IMR-90 (cell line): ENCODE measurements around the gene PITX1. TPM values are rescaled to one million over a fixed set of nuclear protein-coding genes. Genes with fewer than 3 reads are reported as not detected.

ENCODE experiments used
- ATAC-seq: fragments of 200-7000 bp; cut with Tn5 transposase; 2 replicates; pipeline ENCODE4 v1.9.1; 2020; ENCODE audit warnings: low read depth, mild to moderate bottlenecking, moderate library complexity
- BruUV-seq: library from RNA; stranded (reverse); fragments of 400-500 nt; replicated peaks from 2 replicates; lab custom pipeline; 2021; lab: Mats Ljungman, UMichigan
- CTCF ChIA-PET: fragments of 300-600 bp; formaldehyde crosslinking; extraction: SDS; loops from one replicate; lab custom pipeline; 2021; ENCODE audit warnings: antibody characterized with exemption; lab: Yijun Ruan, JAX
- POLR2A ChIA-PET: fragments of 300-600 bp; sonication (Branson Sonifier 250); formaldehyde crosslinking; loops from one replicate; lab custom pipeline; 2022; ENCODE audit warnings: antibody characterized with exemption; ENCODE audit not compliant: unreplicated experiment; lab: Charles Lee
- DNase-seq: peaks from one replicate; pipeline ENCODE4 v3.0.0; 2013
- H2AFZ ChIP-seq: replicated peaks from 2 replicates; pipeline ENCODE3; 2013; ENCODE audit warnings: low read length, mild to moderate bottlenecking; ENCODE audit not compliant: poor library complexity
- H2AK5ac ChIP-seq: 2 replicates; pipeline ENCODE4 v1.6.1; 2013; ENCODE audit warnings: low read depth, low read length, inconsistent platforms
- H2AK9ac ChIP-seq: replicated peaks from 2 replicates; pipeline ENCODE3; 2013; ENCODE audit warnings: mild to moderate bottlenecking, low read depth, low read length, moderate library complexity; ENCODE audit not compliant: poor library complexity
- H2BK120ac ChIP-seq: 2 replicates; pipeline ENCODE4 v1.6.1; 2013; ENCODE audit warnings: low read depth, low read length, inconsistent platforms
- H2BK15ac ChIP-seq: 3 replicates; pipeline ENCODE4 v1.6.1; 2013; ENCODE audit warnings: low read depth, low read length, inconsistent platforms
- H2BK20ac ChIP-seq: 2 replicates; pipeline ENCODE4 v1.6.1; 2013; ENCODE audit warnings: low read depth, mild to moderate bottlenecking, inconsistent platforms, low read length, moderate library complexity
- H2BK5ac ChIP-seq: 2 replicates; pipeline ENCODE4 v1.6.1; 2013; ENCODE audit warnings: mild to moderate bottlenecking, low read depth, low read length, inconsistent platforms; ENCODE audit not compliant: poor library complexity, severe bottlenecking
- H3K14ac ChIP-seq: replicated peaks from 2 replicates; pipeline ENCODE4 v1.6.1; 2013; ENCODE audit warnings: low read depth, low read length, inconsistent platforms
- H3K18ac ChIP-seq: 2 replicates; pipeline ENCODE4 v1.6.1; 2013; ENCODE audit warnings: low read depth, low read length, control low read depth
- H3K23ac ChIP-seq: 2 replicates; pipeline ENCODE4 v1.6.1; 2013; ENCODE audit warnings: low read depth, low read length, inconsistent platforms
- H3K27ac ChIP-seq: 2 replicates; pipeline ENCODE4 v1.5.1; 2013; ENCODE audit warnings: mild to moderate bottlenecking, control low read depth, low read length; ENCODE audit not compliant: insufficient read depth
- H3K27me3 ChIP-seq: 2 replicates; pipeline ENCODE4 v1.6.1; 2013; ENCODE audit warnings: low read length; ENCODE audit not compliant: control insufficient read depth, insufficient read depth
- H3K36me3 ChIP-seq: 2 replicates; pipeline ENCODE4 v1.6.1; 2013; ENCODE audit warnings: low read length, mixed read lengths; ENCODE audit not compliant: control insufficient read depth, insufficient read depth
- H3K4ac ChIP-seq: 2 replicates; pipeline ENCODE4 v1.6.1; 2013; ENCODE audit warnings: low read depth, low read length, inconsistent platforms
- H3K4me1 ChIP-seq: 2 replicates; pipeline ENCODE4 v1.6.1; 2013; ENCODE audit warnings: low read length, mixed read lengths; ENCODE audit not compliant: control insufficient read depth, insufficient read depth
- H3K4me2 ChIP-seq: 2 replicates; pipeline ENCODE4 v1.6.1; 2013; ENCODE audit warnings: low read depth, mild to moderate bottlenecking, control low read depth, low read length, moderate library complexity
- H3K4me3 ChIP-seq: 2 replicates; pipeline ENCODE4 v1.5.1; 2013; ENCODE audit warnings: low read depth, mild to moderate bottlenecking, control low read depth, low read length, moderate library complexity; ENCODE audit not compliant: insufficient read depth
- H3K56ac ChIP-seq: 2 replicates; pipeline ENCODE4 v1.6.1; 2013; ENCODE audit warnings: low read length, inconsistent platforms; ENCODE audit not compliant: insufficient read depth; ENCODE audit errors: extremely low read depth
- H3K79me1 ChIP-seq, 2 experiments: 2 replicates each; pipeline ENCODE4 v1.6.1; 2013; ENCODE audit warnings: low read length in 2 of 2, inconsistent platforms in 1 of 2, low read depth in 1 of 2
- H3K9ac ChIP-seq: 2 replicates; pipeline ENCODE4 v1.6.1; 2013; ENCODE audit warnings: low read depth, low read length, control low read depth
- H3K9me1 ChIP-seq: 2 replicates; pipeline ENCODE4 v1.6.1; 2013; ENCODE audit warnings: low read length, inconsistent platforms; ENCODE audit not compliant: insufficient read depth
- H3K9me3 ChIP-seq: 2 replicates; pipeline ENCODE4 v1.6.1; 2013; ENCODE audit warnings: low read length; ENCODE audit not compliant: control insufficient read depth, insufficient read depth
- H4K20me1 ChIP-seq: 2 replicates; pipeline ENCODE4 v1.6.1; 2013; ENCODE audit warnings: low read length, inconsistent platforms; ENCODE audit not compliant: insufficient read depth
- H4K5ac ChIP-seq: 2 replicates; pipeline ENCODE4 v1.6.1; 2013; ENCODE audit warnings: mild to moderate bottlenecking, low read depth, low read length, control low read depth
- H4K8ac ChIP-seq, 2 experiments: 2 replicates each; pipeline ENCODE4 v1.6.1; 2013; ENCODE audit warnings: low read depth in 2 of 2, low read length in 2 of 2, control low read depth in 1 of 2, inconsistent platforms in 1 of 2
- H4K91ac ChIP-seq: 2 replicates; pipeline ENCODE4 v1.6.1; 2013; ENCODE audit warnings: low read depth, low read length, inconsistent platforms; ENCODE audit not compliant: insufficient read depth
- BHLHE40 ChIP-seq: fragments of 150-350 bp; IDR thresholded peaks from 2 replicates; pipeline ENCODE4 v1.6.1; 2016; ENCODE audit warnings: mild to moderate bottlenecking, low read depth, low read length
- CEBPB ChIP-seq: IDR thresholded peaks from 2 replicates; pipeline ENCODE4 v1.6.1; 2012; ENCODE audit warnings: low read depth, low read length, improper control_type of control experiment
- CHD1 ChIP-seq: IDR thresholded peaks from 2 replicates; pipeline ENCODE4 v1.6.1; 2012; ENCODE audit warnings: low read depth, low read length, improper control_type of control experiment
- CTCF ChIP-seq: conservative IDR thresholded peaks from 2 replicates; pipeline ENCODE4 v1.5.1; 2012; ENCODE audit warnings: mild to moderate bottlenecking, low read depth, low read length, improper control_type of control experiment
- ELK1 ChIP-seq: fragments of 150-350 bp; IDR thresholded peaks from 2 replicates; pipeline ENCODE4 v1.6.1; 2016; ENCODE audit warnings: low read depth, mild to moderate bottlenecking, low read length, moderate library complexity, borderline replicate concordance
- RAD21 ChIP-seq: IDR thresholded peaks from 2 replicates; pipeline ENCODE4 v1.6.1; 2012; ENCODE audit warnings: low read length, improper control_type of control experiment
- SMC3 ChIP-seq: fragments of 150-350 bp; IDR thresholded peaks from 2 replicates; pipeline ENCODE4 v1.6.1; 2016; ENCODE audit warnings: low read depth, mild to moderate bottlenecking, antibody characterized with exemption, low read length, moderate library complexity
- USF2 ChIP-seq: fragments of 150-350 bp; IDR thresholded peaks from 2 replicates; pipeline ENCODE4 v1.6.1; 2017; ENCODE audit warnings: mild to moderate bottlenecking, antibody characterized with exemption, low read length, low read depth
- WGBS, 2 experiments: methylation state at CpG; one replicate each; pipeline versions ENCODE4 v1.1.5 to v1.1.7; 2013; ENCODE audit warnings: missing lambda C conversion rate in 2 of 2; ENCODE audit not compliant: insufficient read length in 1 of 2; ENCODE audit errors: extremely low coverage in 2 of 2; 5-methylcytosine and 5-hydroxymethylcytosine counted together
- dilution Hi-C: fragments of 300-500 bp; cut with HindIII; formaldehyde crosslinking; loops from one replicate; pipeline ENCODE4 v1.14.3; 2018; ENCODE audit warnings: low sequenced_read_pairs; ENCODE audit not compliant: unreplicated experiment
- in situ Hi-C: fragments of 300-500 bp; cut with MboI; formaldehyde crosslinking; loops from 3 replicates; pipeline ENCODE4 v1.14.3; 2019; ENCODE audit warnings: low sequenced_read_pairs, inconsistent platforms, mixed read lengths
- intact Hi-C: fragments of 100-400 bp; cut with micrococcal nuclease; formaldehyde crosslinking; loops from 2 replicates; pipeline ENCODE4 v1.10.0; 2022
- polyA plus RNA-seq, 3 experiments: library from polyadenylated mRNA; depleted of rRNA; stranded (reverse); fragments of >200 nt; gene quantifications; 2 replicates each; pipeline ENCODE4 v1.2.3, GENCODE V29; 2012; ENCODE audit warnings: low replicate concordance in 1 of 3
- total RNA-seq: library from RNA; depleted of rRNA; stranded (reverse); fragments of >200 nt; gene quantifications from 2 replicates; pipeline ENCODE4 v1.2.3, GENCODE V29; 2012

PITX1 gene
- total and polyA plus RNA-seq, 2 of the 4 experiments (the other 2 are of a cell fraction), result 10.4 to 29.8 TPM

GRCh38 chr5:135007749-135008363, 26.2 kb downstream of the PITX1 start:
- Histone ChIP-seq H2AFZ (no peak overlapping the region), H4K8ac (no peak overlapping the region), H2AK9ac (no peak overlapping the region), H2AK5ac (no peak overlapping the region), H3K14ac (no peak overlapping the region), H3K27me3 (0 out of 2 replicates have a peak, but pooled peaks cover 2% of the 10 kb centered on the region), H3K18ac (no peak overlapping the region), H3K4me1 (no peaks in the 10 kb centered on the region), H3K79me1 (no peaks in the 10 kb centered on the region), H3K4ac (no peak overlapping the region), H3K23ac (no peak overlapping the region), H3K27ac (no peak overlapping the region), H3K56ac (no peak overlapping the region), H4K91ac (no peak overlapping the region), H3K9me3 (peaks cover 2% of the 10 kb centered on the region; the same call in 1 of the 2 replicates), H4K20me1 (no peaks in the 10 kb centered on the region; the same call in none of the 2 replicates), H2BK15ac (no peak overlapping the region), H3K9me1 (peaks cover 4% of the 10 kb centered on the region; the same call in 1 of the 2 replicates), H2BK20ac (no peak overlapping the region), H2BK5ac (no peak overlapping the region), H3K36me3 (no peaks in the 10 kb centered on the region; the same call in 1 of the 2 replicates), H2BK120ac (no peak overlapping the region), H3K9ac (no peak overlapping the region), H4K5ac (no peak overlapping the region), H3K4me2 (no peak overlapping the region), H3K4me3 (no peak overlapping the region)
- DNase-seq (no peak), ATAC-seq (no peak)
- no peak for TF ChIP-seq CEBPB
- TF ChIP-seq CHD1, result no peak
- TF ChIP-seq CTCF, result no peak
- no peak for TF ChIP-seq SMC3
- TF ChIP-seq BHLHE40, result no peak
- no peak for TF ChIP-seq RAD21
- no peak for TF ChIP-seq USF2
- no peak for TF ChIP-seq ELK1
- no TSS peak for BruUV-seq
- ChIA-PET POLR2A (no interaction called here), CTCF (no interaction called here)
- intact Hi-C loops (no loop called here), in situ Hi-C loops (no loop called here), dilution Hi-C loops (no loop called here)
- WGBS, 2 experiments, result 50% methylated on average over 2 of the region's 11 CpGs; no CpG with 5 or more reads in 1 of the 2 experiments
